Measurements from ENCODE around the gene DPYSL5. TPM values are rescaled to one million over a fixed set of nuclear protein-coding genes. Genes with fewer than 3 reads are reported as not detected.
"Not testable (repeated sequence)": the region's sequence is repeated elsewhere in the genome, so short reads cannot be mapped to it uniquely, and the experiment has no call there.

The DPYSL5 gene
- total RNA-seq, 1 experiment from 2014 or later = not detected

- ATAC-seq (no peak), DNase-seq (no peak)
- Histone ChIP-seq H3K4me2 (ENCODE audit: low read length) (no peak overlapping the region), H2AFZ (ENCODE audit: low read length) (no peak overlapping the region), H3K4me3 (ENCODE audit: low read length) (no peak overlapping the region), H3K4me1 (ENCODE audit: insufficient read depth, low read length) (no peaks in the 10 kb centered on the region), H4K20me1 (ENCODE audit: low read length) (no peaks in the 10 kb centered on the region), H3K27me3 (ENCODE audit: low read length) (peaks cover 62% of the 10 kb centered on the region), H3F3A (ENCODE audit: low read length, unreplicated experiment) (no peaks in the 10 kb centered on the region), H3K9me2 (replicated peaks; ENCODE audit: low read length) (no peaks in the 10 kb centered on the region), H3K79me2 (ENCODE audit: low read length) (no peaks in the 10 kb centered on the region), H3K9ac (ENCODE audit: low read length) (no peak overlapping the region), H3K9me3 (ENCODE audit: low read length) (no peaks in the 10 kb centered on the region), H3K27ac (ENCODE audit: low read length) (no peak overlapping the region), H3K36me3 (ENCODE audit: low read depth, low read length) (no peaks in the 10 kb centered on the region)
- TF ChIP-seq CTCF (conservative IDR thresholded peaks at IDR 0.05; ENCODE audit: low read depth, low read length) = no peak
- TF ChIP-seq EZH2 (IDR thresholded peaks at IDR 0.05; ENCODE audit: low read length, unreplicated experiment) = no peak
- no peak for TF ChIP-seq EZH2phosphoT487 (IDR thresholded peaks at IDR 0.05; ENCODE audit: borderline replicate concordance, low read length)
- ChIA-PET POLR2A (ENCODE audit: unreplicated experiment) (no interaction called here), CTCF (no interaction called here)
- intact Hi-C loops (cut with micrococcal nuclease) = no loop called here
- no TSS peak for BruUV-seq (replicated peaks)
Measured at GRCh38 chr2:26880161-26880560, 32.2 kb downstream of the DPYSL5 start.

DNA sequence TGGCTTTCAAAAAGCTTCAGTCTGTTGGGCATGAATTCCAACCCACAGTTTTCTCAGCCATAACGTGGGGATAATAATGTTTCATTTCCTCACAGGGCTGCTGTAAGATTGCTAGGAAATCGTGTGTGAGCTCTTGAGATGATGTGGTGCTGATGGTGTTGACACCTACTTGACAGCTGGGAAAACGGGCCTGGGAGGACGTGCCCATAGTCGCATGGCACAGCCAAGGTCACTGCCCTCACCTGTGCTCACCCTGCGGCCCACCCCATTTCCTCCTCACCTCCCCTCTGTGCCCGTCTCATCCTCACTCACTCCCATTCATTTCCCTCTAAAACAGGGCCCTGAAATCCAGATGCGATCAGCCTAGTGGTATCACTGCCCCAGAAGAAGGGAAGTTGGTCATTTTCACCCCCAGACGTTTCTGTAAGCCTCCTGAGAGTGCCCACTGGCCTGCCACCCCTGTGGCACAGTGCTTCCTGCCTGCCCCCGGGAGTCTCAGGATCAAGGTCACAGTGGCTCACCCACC is 33.0 kb downstream of the DPYSL5 start:
- Histone ChIP-seq H3K27ac (ENCODE audit: low read length) (no peak overlapping the region), H3K4me3 (ENCODE audit: low read length) (no peak overlapping the region), H3K36me3 (ENCODE audit: low read depth, low read length) (no peaks in the 10 kb centered on the region), H3K9me2 (replicated peaks; ENCODE audit: low read length) (no peaks in the 10 kb centered on the region), H2AFZ (ENCODE audit: low read length) (no peak overlapping the region), H3K4me1 (ENCODE audit: insufficient read depth, low read length) (no peaks in the 10 kb centered on the region), H3K9me3 (ENCODE audit: low read length) (no peaks in the 10 kb centered on the region), H3K27me3 (ENCODE audit: low read length) (peaks cover 68% of the 10 kb centered on the region), H4K20me1 (ENCODE audit: low read length) (no peaks in the 10 kb centered on the region), H3K9ac (ENCODE audit: low read length) (no peak overlapping the region), H3K4me2 (ENCODE audit: low read length) (no peak overlapping the region), H3F3A (ENCODE audit: low read length, unreplicated experiment) (no peaks in the 10 kb centered on the region), H3K79me2 (ENCODE audit: low read length) (no peaks in the 10 kb centered on the region)
- ChIA-PET POLR2A (ENCODE audit: unreplicated experiment) (no interaction called here), CTCF (no interaction called here)
- intact Hi-C loops (cut with micrococcal nuclease) = no loop called here
- TF ChIP-seq CTCF (conservative IDR thresholded peaks at IDR 0.05; ENCODE audit: low read depth, low read length) = no peak
- TF ChIP-seq EZH2 (IDR thresholded peaks at IDR 0.05; ENCODE audit: low read length, unreplicated experiment) = no peak
- no peak for TF ChIP-seq EZH2phosphoT487 (IDR thresholded peaks at IDR 0.05; ENCODE audit: borderline replicate concordance, low read length)
- ATAC-seq (no peak), DNase-seq (no peak)
- BruUV-seq (replicated peaks) = no TSS peak

DNA sequence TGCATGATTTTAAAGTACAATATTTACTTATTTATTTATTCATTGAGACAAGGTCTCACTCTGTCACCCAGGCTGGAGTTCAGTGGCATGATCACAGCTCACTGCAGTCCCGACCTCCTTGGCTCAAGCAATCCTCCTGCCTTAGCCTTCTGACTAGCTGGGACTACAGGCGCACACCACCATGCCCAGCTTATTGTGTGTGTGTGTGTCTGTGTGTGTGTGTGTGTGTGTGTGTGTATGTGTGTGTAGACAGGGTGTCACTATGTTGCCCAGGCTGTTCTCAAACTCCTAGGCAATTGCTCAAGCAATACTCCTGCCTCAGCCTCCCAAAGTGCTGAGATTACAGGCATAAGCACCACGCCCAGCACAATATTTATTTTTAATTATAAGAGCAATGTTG is 34.3 kb downstream of the DPYSL5 start:
- POLR2A ChIA-PET (ENCODE audit: unreplicated experiment); CTCF ChIA-PET; H3K9me2 ChIP-seq (replicated peaks; ENCODE audit: low read length): not testable (repeated sequence)

More for the DNA sequence above, 34.3 kb downstream of the DPYSL5 start:
- H3K4me2 ChIP-seq (ENCODE audit: low read length); H3K9ac ChIP-seq (ENCODE audit: low read length); H3K79me2 ChIP-seq (ENCODE audit: low read length); H3K4me3 ChIP-seq (ENCODE audit: low read length); H2AFZ ChIP-seq (ENCODE audit: low read length); H4K20me1 ChIP-seq (ENCODE audit: low read length); ATAC-seq; H3K9me3 ChIP-seq (ENCODE audit: low read length); intact Hi-C loops (cut with micrococcal nuclease); DNase-seq; H3K36me3 ChIP-seq (ENCODE audit: low read depth, low read length); H3F3A ChIP-seq (ENCODE audit: low read length, unreplicated experiment); BruUV-seq (replicated peaks); H3K27ac ChIP-seq (ENCODE audit: low read length); H3K4me1 ChIP-seq (ENCODE audit: insufficient read depth, low read length): not testable (repeated sequence)
- peaks cover 74% of the 10 kb centered on the region for H3K27me3 ChIP-seq (ENCODE audit: low read length)
